Fibroblast of pulmonary artery (primary cell): ENCODE data around the gene FOLH1.
A peak's percentile ranks its signal among the peaks of the same experiment; 100 is the strongest.
"Not testable (repeated sequence)": the region's sequence is repeated elsewhere in the genome, so short reads cannot be mapped to it uniquely, and the experiment has no call there.

Source experiments
- DNase-seq: peaks from one replicate; pipeline ENCODE4 v3.0.0-alpha.2; 2010; ENCODE audit warnings: low read depth
- H3K4me3 ChIP-seq: replicated peaks from 2 replicates; pipeline ENCODE4 v1.5.1; 2011; ENCODE audit warnings: low read depth, mild to moderate bottlenecking, control low read depth, low read length, moderate library complexity
- TF ChIP-seq, protein P1 (sequence below): IDR thresholded peaks from 2 replicates; pipeline ENCODE4 v1.5.1; 2011; ENCODE audit warnings: mild to moderate bottlenecking, control low read depth, low read length, inconsistent platforms; ENCODE audit errors: missing control alignments

Gene FOLH1

DNA sequence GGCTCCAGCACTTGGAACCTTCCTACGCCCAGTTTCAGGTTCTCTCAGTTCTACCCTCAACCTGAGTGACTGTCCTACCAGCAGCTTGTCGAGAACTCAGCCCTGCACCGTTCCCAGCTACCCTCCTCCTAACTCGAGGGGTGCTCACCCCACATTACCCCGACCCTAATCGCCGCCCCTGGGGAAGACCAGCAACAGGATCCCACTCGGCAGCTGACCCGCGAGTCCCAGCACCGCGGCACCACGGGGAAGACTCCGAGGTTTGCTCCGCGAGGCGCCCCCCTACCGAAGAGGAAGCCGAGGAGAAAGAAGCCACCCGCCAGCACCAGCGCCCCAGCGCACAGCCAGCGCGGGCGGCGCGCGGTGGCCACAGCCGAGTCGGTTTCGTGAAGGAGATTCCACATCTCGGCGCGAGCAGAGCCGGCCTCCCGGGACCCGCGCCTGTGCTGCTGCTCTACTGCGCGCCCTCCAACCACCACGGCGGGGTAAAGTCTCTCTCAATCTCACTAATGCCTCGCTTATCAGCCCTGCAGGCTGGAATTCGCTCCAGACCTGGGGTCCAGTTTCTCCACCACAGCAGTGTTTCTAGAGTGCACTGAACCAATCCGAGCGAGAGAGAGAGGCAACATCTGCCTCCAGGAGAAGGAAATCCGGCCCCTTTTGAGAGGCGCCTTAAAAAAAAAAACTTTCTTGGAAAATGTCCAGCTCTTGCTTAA lies at the start of gene FOLH1:
FOLH1 (minus strand) TSS at position 597 of the 716 bp plus-strand sequence; CDS start at position 404, 193 bp downstream.
- DNase-seq = peak; percentile 11
- peak within 1 kb of the TSS; percentile 21 for H3K4me3 ChIP-seq
- TF ChIP-seq, protein P1, sequence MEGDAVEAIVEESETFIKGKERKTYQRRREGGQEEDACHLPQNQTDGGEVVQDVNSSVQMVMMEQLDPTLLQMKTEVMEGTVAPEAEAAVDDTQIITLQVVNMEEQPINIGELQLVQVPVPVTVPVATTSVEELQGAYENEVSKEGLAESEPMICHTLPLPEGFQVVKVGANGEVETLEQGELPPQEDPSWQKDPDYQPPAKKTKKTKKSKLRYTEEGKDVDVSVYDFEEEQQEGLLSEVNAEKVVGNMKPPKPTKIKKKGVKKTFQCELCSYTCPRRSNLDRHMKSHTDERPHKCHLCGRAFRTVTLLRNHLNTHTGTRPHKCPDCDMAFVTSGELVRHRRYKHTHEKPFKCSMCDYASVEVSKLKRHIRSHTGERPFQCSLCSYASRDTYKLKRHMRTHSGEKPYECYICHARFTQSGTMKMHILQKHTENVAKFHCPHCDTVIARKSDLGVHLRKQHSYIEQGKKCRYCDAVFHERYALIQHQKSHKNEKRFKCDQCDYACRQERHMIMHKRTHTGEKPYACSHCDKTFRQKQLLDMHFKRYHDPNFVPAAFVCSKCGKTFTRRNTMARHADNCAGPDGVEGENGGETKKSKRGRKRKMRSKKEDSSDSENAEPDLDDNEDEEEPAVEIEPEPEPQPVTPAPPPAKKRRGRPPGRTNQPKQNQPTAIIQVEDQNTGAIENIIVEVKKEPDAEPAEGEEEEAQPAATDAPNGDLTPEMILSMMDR = no peak

DNA sequence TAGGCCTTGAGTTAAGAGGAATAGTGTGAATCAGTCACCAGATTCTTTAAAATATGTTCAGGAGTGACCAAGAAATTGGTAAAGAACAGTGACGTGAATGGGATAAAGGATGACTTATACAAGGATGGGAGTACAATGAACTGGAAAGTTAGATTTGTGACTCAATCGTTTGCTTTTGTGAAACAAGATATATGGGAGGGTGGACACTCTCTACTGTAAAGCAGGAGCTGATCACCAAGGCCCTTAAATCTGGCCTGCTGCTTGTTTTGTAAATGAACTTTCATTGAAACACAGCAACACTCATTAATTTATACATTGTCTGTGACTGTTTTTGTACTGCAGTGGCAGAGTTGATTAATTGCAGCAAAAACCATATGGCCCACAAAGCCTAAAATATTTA lies 46.7 kb upstream of the FOLH1 start:
- DNase-seq, H3K4me3 ChIP-seq: not testable (repeated sequence)

DNA sequence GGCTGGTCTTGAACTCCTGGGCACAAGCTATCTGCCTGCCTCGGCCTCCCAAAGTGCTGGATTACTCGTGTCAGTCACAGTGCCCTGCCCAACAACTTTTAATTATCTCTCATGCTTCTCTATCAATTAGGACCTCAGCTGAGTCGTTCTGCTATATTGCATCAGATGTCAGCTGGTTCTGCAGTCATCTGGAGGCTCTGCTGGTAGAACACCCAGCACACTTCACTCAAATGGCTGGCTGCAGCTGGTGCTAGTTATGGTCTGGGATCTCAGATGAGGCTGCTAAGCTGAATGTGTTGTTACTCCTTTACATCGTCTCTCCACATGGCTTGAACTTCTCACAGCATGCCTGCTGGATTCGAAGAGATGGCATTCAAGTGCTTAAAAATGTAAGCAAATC lies 42.8 kb upstream of the FOLH1 start:
- not testable (repeated sequence) for DNase-seq

DNA sequence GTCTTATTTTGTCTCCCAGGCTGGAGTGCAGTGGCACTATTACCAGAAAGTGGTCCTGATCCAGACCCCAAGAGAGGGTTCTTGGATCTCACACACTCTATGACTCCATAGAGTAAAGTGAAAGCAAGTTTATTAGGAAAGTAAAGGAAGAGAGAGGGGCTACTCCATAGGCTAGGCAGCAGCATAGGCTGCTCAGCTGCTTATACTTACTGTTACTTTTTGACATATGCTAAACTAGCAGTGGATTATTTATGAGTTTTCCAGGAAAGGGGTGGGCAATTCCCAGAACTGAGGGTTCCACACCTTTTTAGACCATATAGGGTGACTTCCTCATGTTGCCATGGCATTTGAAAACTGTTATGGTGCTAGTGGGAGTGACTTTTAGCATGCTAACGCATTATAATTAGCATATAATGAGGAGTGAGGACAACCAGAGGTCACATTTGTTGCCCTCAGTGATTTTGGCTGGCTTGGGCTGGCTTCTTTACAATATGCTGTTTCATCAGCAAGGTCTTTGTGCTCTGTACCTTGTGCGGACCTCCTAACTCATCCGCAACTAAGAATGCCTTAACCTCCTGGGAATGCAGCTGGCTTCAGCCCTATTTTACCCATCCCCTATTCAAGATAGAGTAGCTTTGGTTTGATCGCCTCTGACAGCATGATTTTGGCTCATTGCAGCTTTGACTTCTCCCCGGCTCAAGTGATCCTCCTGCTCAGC lies 42.2 kb upstream of the FOLH1 start:
- DNase-seq, H3K4me3 ChIP-seq: not testable (repeated sequence)

More for the DNA sequence above, 42.8 kb upstream of the FOLH1 start:
- H3K4me3 ChIP-seq = not testable (repeated sequence)

DNA sequence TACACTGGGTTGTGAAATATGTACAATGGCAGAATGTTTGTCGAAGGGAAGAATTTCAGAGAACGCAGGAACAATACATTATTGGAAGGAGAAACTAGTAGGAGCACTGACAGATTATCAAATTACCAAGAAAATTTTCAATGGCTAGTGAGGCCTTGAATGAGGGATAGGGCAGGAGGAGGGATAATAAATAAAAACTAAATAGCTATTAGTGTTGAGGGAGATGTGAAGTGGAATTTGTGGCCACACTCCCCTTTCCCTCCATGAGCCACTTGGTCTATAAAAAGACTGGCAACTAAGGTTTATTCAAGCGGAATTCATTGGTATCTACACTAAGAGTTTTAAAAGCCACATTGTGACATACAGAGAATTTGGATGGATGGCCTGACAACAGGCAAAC lies 41.0 kb upstream of the FOLH1 start:
- not testable (repeated sequence) for H3K4me3 ChIP-seq, DNase-seq

DNA sequence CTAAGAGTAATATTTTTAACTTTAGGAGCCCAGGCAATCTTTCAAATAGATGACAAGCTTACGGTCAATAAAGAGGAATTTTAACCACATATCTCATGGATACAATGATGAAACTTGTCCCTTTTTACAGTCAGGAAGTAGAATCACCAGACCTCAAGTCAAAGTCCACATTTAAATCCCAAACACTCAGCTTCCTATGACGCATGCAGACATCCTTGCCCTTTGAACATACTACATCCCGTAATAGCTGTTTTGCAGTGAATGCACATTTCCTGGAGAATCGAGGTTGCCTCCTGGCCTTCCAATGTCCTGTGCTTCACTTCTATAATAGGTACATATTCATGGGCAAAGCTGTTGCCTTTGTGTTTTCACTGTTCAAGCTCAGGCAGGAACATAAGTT lies 25.3 kb upstream of the FOLH1 start:
- DNase-seq, H3K4me3 ChIP-seq: not testable (repeated sequence)

DNA sequence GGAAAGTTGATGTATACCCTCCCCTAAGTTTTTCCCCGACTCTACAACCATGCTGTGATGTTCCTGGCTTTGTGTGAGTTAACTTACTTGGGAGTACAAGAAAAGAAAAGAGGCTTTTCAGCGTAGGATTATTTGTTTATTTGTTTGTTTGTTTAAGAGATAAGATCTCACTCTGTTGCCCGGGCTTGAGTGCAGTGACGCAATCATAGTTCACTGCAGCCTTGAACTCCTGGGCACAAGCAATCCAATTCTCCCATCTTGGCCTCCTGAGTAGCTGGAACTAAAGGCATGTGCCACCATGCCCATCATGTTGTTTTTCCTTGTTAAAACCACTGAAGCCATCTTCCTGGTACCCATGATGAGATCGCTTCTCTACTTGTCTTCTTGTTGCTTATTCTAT lies 24.6 kb upstream of the FOLH1 start:
- not testable (repeated sequence) for DNase-seq, H3K4me3 ChIP-seq

DNA sequence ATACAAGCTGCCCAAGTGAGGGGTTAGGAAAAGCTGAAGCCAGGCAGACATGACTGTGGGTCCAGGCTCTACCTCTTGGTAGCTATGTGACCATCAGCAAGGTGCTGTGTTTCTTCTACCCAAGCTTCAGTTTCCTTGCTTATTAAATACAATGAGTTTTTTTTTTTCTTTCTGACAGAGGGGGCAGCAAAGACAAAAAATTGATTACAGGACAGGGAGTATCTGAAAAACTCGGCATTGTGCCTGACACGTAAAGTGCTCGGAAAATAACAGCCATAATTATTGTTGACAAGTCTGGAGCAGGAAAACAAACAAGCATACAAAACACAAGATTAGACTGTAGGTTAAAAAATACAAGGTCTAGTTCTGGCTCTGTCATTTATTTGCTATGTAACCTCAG lies 23.3 kb upstream of the FOLH1 start:
- not testable (repeated sequence) for H3K4me3 ChIP-seq, DNase-seq

DNA sequence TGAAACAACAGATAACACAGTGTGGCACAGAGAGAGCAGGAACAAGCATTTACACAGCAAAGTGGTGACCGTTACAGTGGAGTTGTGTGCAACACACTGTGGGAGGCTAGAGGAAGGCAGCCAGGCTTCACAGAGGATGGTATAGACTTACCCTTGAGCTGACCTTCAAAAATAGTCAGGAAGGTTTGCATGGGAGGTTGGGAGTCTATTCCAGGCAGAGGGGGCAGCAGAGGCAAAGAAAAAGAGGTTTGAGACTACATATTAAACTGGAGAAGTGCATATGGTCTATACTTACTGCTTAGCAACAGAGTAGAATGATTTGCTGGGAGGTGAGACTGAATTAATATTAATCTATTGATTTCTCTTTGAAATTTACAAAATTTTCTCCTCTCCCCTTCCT lies 22.1 kb upstream of the FOLH1 start:
- not testable (repeated sequence) for H3K4me3 ChIP-seq
- peak; percentile 2 for DNase-seq

DNA sequence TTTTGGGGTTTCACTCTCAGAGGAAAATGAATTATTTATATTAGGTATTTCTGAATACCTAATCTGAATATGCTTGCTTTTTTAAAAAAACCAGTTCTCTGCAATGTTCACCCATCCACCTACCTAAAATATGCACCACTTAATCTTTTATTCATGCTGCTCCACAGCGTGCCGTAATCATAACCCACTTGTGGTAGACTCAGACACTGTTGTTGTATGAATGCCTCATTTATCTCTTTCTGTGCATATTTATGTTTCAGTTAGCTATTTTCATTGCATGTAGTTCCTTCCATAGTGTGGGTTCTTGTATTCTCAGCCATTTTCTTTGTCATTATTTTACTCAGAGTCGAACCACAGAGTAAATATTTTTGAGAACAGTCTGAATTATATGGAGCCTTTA lies 21.6 kb upstream of the FOLH1 start:
- not testable (repeated sequence) for H3K4me3 ChIP-seq, DNase-seq

DNA sequence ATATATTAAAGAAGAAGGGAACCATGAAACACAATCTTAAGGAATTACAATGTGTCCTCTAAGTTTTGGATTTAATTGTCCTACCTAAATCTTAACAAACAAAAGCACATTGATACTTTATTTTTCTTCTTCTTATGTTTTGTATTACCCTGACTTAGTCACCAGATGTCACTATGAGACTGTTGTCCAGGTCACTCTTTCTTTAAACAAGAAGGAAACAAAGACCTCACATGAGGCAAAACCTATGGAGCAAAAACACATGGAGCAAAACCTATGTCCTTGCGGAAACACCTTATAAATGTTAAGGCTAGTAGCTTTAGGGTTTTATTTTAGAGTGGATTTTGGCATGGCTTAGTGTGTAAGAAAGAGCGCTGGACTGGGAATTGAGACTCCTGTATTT lies 20.7 kb upstream of the FOLH1 start:
- DNase-seq, H3K4me3 ChIP-seq: not testable (repeated sequence)

DNA sequence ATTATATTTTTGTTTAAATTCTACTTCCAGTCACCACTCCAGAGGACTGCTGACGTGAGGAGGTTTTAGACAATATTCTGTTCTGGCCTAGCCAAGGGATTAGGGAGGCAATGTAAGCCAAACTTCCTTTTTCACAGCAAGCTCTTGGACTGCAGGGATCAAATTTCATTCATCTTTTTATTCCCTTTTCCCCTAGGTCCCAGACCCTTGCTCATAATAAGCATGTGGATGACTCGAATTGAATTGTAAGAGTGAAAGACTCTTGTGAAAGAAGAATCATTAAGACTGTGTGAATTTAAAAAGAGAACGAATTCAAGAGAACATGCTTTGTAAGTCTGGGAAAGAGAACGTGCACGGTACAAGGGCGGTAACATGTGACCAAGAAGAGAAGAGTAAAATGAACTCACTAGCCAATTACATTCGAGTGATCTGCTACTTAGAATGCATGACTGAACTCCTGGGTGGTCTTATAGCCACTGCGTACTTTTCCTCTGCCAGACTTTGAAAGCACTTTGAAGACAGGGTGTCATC lies 16.9 kb upstream of the FOLH1 start:
- H3K4me3 ChIP-seq, DNase-seq: not testable (repeated sequence)

DNA sequence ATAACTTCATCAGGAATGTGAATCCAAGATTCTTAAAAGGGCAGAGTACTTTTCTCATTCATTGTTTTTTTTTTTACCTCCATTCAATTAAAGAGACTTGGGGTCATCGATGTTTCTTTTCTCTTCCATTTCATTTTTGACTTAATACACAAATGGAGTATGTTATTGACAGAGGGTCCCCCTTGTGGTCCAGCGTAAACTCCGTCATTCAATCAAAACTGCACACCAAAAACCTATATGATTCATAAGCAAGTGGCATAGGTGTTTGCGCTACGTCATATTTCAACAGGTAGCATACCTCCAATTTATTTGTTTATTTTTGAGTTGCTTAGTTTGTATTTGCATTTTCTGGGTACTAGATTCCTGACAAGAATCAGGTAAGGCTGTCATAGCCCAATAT lies 12.7 kb upstream of the FOLH1 start:
- H3K4me3 ChIP-seq = no peak overlapping the region
- TF ChIP-seq, protein P1 = no peak
- DNase-seq = no peak
